NOMO-1 (cell line): Measurements from ENCODE around the gene NLRP12.
"Not testable (repeated sequence)": the region's sequence is repeated elsewhere in the genome, so short reads cannot be mapped to it uniquely, and the experiment has no call there.

Source experiments
- DNase-seq, 2 experiments: peaks; one replicate each; lab custom pipeline; 2025; ENCODE audit not compliant: unreplicated experiment in 2 of 2; lab: John Stamatoyannopoulos, UW

Gene NLRP12

DNA sequence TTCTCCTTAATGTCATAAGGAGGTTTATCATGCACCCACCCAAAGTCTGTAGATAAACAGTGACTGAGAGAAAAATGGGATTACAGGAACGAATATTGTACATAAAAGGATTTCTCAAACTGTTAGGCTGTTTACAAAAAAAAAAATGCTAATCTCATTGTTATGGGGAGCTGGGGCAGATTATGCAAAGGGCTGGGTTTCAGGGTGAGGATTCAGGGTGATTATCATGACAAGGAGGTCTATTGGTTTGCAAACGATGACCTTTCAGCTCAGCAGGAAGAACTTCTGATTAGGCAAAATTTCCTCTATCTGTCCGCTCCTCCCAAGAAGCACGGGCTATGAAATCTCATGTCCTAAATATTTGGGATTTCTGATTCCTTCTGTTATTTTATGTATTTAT is 41.4 kb downstream of the NLRP12 start:
- DNase-seq = no peak

DNA sequence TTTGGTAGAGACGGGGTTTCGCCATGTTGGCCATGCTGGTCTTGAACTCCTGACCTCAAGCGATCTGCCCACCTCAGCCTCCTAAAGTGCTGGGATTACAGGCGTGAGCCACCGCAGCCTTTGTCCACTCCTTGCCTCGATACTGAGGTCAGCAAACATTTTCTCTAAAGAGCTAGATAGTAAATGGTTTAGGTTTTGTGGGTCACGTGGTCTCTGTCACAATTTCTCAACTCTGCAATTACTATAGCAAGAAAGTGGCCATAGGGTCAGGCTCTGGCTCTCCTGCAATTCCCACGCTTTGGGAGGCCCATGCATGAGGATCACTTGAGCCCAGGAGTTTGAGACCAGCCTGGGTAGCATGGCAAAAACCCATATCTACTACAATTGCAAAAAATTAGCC is 42.8 kb downstream of the NLRP12 start:
- DNase-seq = not testable (repeated sequence)

DNA sequence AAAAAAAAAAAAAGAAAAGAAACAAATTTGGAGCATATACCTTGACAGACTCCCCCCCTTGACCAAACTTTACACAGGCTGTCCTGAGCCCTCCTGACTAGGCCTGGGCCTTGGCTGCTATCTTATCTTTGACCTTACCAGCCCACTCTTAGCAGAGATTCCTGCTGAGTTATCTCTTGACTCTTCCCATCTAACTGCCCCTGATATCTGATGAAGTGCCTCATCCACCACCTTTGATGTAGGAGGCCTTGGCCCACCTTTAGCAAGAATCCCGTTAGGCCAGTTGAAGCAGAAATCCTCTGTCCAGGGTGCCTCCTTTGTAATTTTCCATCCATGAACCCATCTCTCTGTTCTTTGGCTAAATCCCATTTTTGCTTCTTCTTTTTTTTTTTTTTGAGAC is 43.6 kb downstream of the NLRP12 start:
- no peak for DNase-seq

DNA sequence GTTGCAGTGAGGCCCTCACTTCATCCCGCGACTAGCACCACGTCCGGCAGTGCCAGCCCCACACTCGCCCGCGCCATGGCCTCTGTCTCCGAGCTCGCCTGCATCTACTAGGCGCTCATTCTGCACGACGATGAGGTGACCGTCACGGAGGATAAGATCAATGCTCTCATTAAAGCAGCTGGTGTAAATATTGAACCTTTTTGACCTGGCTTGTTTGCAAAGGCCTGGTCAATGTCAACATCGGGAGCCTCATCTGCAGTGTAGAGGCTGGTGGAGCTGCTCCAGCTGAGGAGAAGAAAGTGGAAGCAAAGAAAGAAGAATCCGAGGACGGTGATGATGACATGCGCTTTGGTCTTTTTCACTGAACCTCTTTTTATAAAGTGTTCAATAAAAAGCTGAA is 48.6 kb downstream of the NLRP12 start:
- no peak for DNase-seq

DNA sequence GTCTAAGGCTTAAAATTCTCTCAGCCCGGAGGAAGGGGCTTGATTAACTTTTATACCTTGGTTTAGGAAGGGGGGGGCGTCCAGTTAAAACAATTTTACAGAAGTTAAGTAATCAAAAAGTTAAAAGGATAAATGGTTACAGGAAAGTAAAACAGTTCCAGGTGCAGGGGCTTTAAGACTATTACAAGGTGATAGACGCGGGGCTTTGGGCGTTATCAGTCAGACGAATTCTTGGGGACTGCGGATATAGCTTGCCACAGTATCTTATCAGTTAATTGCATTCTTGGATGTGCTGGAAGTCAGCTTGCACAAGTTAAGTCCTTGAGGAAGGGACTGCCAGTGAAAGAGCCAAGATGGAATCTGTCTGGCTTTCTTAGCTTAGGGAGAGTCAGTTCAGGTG is 49.6 kb downstream of the NLRP12 start:
- not testable (repeated sequence) for DNase-seq

DNA sequence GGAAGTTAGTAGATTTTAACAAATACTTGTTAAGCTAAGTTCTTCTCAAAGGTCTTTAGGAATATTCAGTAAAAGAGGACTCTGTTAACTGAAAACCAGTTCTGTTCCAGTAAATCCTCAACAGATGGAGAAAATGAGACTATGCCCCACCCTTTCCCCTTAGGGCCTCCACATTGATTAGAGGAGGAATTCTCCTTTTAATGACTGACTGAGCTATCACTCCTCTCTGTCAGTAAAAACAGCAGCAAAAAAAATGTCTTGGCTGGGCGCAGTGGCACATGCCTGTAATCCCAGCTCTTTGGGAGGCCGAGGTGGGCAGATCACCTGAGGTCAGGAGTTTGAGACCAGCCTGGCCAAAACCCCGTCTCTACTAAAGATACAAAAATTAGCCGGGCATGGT is 50.1 kb downstream of the NLRP12 start:
- DNase-seq = no peak

DNA sequence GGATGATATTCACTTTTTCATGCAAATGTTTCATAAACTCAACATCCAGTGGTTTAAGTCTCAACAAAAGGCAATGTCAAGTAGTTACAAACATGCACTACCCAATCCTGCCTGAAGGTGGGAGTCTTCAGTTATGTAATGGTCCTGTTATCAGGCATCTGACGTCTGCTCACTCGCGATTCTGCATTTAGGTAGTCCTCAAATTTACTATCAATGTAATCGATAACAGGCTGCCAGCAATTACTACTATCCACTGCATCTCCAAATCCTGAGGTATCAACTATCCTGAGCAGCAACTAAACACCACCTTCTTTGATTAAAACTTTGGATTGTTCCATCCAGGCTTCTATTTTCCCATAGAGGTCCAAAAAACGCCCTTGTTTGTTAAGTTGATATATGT is 51.2 kb downstream of the NLRP12 start:
- peak in 1 of 2 experiments; percentile 49 for DNase-seq

DNA sequence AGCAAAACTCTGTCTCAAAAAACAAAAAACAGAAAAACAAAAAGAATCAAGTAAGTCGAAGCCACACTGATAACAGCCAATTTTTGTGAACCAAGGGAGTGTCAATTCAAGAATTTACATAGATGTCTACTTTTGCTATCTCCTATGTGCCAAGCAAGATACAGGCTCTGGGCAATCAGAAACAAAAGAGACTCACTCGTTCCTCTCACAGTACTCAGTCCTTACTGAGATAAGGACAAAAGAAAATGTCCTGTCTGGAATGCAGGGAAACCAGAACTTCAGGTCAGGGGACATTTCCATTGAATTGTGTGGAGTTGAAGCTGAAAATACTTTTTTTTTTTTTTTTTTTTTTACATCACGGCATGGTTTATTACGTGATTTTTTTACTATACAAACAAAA is 53.0 kb downstream of the NLRP12 start:
- no peak for DNase-seq

DNA sequence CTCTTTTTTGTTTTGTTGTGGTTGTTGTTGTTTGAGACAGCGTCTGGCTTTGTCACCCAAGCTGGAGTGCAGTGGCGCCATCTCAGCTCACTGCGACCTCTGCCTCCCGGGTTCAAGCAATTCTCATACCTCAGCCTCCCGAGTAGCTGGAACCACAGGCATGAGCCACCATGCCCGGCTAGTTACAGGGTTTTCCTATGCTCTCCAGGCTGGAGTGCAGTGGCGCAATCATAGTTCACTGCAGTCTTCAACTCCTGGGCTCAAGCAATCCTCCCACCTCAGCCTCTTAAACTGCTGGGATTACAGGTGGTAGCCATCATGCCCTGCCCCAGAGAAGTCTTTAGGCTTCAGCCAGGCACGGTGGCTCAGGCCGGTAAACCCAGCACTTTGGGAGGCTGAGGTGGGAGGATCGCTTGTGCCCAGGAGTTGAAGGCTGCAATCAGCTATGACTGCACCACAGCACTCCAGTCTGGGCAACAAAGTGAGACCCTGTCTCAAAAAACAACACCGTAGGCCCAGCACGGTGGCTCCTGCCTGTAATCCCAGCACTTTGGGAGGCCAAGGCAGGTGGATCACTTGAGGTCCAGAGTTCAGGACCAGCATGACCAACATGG is 54.3 kb downstream of the NLRP12 start:
- not testable (repeated sequence) for DNase-seq

DNA sequence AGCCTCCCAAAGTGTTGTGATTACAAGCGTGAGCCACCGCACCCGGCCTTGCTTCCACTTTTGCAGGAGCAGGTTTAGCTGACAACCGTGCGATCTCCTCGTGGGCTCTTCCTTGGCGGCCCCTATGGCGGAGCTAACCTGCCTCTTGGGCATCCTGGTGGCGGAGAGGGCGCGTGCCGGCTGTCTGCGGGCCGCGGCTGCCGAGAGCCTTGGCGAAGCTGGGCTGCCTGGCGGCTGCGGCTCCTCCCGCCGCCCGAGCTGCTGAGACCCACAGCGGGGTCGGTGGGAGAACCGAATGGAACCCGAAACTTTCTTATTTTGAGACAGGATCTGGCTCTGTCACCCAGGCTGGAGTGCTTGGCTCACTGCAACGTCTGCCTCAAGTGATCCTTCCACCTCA is 55.7 kb downstream of the NLRP12 start:
- no peak for DNase-seq

DNA sequence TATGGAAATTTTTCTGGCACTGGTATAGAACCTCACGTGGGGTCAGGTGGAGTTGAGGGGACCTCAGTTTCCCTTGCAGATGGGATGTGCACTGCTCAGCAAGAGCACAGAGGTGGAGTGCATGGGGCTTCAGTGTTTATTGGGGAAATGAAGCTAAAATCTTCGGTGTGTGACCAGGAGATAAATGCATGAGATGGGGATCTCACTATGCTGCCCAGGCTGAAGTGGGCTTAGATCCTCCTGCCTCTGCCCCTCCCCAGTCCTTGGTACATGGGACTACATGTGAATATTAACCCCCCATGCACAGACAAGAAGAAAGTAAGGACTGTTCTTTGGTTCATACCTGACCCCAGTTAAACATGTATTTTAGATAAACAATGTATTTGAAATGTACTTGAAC is 65.1 kb downstream of the NLRP12 start:
- DNase-seq = not testable (repeated sequence)
